ENCODE data around the gene REL.

REL gene

DNA sequence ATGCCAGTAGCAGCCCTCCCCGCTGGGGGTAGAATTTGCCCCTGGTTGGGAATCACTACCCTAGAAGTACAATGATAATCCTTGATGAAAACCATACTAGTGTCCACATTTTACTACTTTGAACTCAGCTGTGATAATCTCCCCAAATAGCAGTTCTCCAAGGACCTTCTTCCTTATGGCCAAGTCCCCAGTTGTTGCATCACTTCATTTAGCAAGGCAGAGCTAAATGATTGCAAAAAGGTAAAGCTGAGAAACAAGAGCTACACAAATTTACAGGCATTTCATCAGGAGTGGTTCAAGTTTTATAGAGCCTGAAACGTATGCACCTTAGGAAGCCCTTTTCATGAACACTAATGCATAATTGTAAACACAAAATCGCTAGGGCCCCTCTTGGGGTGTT is 44.9 kb upstream of the REL start:
- TF ChIP-seq, protein P1, sequence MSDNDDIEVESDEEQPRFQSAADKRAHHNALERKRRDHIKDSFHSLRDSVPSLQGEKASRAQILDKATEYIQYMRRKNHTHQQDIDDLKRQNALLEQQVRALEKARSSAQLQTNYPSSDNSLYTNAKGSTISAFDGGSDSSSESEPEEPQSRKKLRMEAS (IDR thresholded peaks at IDR 0.05) = no peak
- TF ChIP-seq TAF1 (IDR thresholded peaks at IDR 0.05; ENCODE audit: low read depth) = no peak
- TF ChIP-seq NFIC (IDR thresholded peaks at IDR 0.05) = no peak
- TF ChIP-seq EP300 (IDR thresholded peaks at IDR 0.05; ENCODE audit: borderline replicate concordance) = no peak
- TF ChIP-seq TCF12 (IDR thresholded peaks at IDR 0.05; ENCODE audit: low read depth) = no peak
- TF ChIP-seq RAD21 (IDR thresholded peaks at IDR 0.05; ENCODE audit: low read depth) = no peak

DNA sequence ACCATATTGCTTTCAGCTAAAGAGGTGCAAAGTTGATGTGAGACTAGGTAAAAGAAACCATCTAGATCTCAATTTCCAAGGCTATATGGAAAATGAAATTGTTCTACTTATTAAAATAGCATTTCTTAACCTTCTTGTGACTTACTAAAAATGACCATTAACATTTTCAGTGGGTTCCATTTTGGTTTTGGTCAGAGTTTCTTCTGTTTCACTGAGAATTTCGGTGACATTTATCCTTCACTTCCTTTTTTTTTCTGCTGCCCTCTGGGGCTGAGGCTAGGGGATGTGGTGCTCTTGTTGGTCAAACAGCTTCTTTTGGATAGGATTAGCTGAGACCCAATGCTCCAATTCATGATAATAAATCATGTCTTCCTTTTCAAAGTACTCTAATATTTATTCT is 44.3 kb upstream of the REL start:
- no peak for TF ChIP-seq FOXM1 (IDR thresholded peaks at IDR 0.05; ENCODE audit: borderline replicate concordance, low read depth)
- TF ChIP-seq EP300 (IDR thresholded peaks at IDR 0.05; ENCODE audit: borderline replicate concordance) = no peak
- TF ChIP-seq NFIC (IDR thresholded peaks at IDR 0.05) = no peak
- no peak for TF ChIP-seq TAF1 (IDR thresholded peaks at IDR 0.05; ENCODE audit: low read depth)
- no peak for TF ChIP-seq CEBPB (IDR thresholded peaks at IDR 0.05)
- TF ChIP-seq RAD21 (IDR thresholded peaks at IDR 0.05; ENCODE audit: low read depth) = no peak
- TF ChIP-seq, protein P2, sequence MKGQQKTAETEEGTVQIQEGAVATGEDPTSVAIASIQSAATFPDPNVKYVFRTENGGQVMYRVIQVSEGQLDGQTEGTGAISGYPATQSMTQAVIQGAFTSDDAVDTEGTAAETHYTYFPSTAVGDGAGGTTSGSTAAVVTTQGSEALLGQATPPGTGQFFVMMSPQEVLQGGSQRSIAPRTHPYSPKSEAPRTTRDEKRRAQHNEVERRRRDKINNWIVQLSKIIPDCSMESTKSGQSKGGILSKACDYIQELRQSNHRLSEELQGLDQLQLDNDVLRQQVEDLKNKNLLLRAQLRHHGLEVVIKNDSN (IDR thresholded peaks at IDR 0.05) = no peak
- no peak for TF ChIP-seq CREB1 (IDR thresholded peaks at IDR 0.05; ENCODE audit: low read depth)
- TF ChIP-seq TCF12 (IDR thresholded peaks at IDR 0.05; ENCODE audit: low read depth) = no peak
- TF ChIP-seq, protein P3, sequence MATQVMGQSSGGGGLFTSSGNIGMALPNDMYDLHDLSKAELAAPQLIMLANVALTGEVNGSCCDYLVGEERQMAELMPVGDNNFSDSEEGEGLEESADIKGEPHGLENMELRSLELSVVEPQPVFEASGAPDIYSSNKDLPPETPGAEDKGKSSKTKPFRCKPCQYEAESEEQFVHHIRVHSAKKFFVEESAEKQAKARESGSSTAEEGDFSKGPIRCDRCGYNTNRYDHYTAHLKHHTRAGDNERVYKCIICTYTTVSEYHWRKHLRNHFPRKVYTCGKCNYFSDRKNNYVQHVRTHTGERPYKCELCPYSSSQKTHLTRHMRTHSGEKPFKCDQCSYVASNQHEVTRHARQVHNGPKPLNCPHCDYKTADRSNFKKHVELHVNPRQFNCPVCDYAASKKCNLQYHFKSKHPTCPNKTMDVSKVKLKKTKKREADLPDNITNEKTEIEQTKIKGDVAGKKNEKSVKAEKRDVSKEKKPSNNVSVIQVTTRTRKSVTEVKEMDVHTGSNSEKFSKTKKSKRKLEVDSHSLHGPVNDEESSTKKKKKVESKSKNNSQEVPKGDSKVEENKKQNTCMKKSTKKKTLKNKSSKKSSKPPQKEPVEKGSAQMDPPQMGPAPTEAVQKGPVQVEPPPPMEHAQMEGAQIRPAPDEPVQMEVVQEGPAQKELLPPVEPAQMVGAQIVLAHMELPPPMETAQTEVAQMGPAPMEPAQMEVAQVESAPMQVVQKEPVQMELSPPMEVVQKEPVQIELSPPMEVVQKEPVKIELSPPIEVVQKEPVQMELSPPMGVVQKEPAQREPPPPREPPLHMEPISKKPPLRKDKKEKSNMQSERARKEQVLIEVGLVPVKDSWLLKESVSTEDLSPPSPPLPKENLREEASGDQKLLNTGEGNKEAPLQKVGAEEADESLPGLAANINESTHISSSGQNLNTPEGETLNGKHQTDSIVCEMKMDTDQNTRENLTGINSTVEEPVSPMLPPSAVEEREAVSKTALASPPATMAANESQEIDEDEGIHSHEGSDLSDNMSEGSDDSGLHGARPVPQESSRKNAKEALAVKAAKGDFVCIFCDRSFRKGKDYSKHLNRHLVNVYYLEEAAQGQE (IDR thresholded peaks at IDR 0.05; ENCODE audit: low read depth) = no peak
- TF ChIP-seq ZBTB7A (IDR thresholded peaks at IDR 0.05; ENCODE audit: low read depth) = no peak
- TF ChIP-seq, protein P1 (IDR thresholded peaks at IDR 0.05) = no peak
- TF ChIP-seq TEAD4 (IDR thresholded peaks at IDR 0.05) = no peak
- no peak for TF ChIP-seq YY1 (IDR thresholded peaks at IDR 0.05; ENCODE audit: low read depth)
- TF ChIP-seq EGR1 (IDR thresholded peaks at IDR 0.05) = no peak

DNA sequence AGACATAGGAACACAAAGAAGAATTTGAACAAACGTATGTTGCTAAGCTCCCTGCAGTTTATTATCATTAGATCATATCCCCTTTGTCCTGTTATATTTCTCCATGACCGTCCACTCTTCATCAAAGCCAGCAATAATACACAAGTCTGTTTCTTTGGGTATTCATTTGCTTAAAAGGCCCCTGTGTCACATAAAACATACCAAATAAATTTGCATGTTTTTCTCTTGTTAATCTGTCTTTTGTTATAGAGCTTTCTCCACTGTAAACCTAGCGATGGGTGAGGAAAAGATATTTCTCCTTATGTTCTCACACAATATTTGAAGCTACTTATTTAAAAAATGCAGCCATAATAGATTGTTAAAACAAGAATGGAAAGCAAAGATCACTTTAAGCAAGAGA is 42.9 kb upstream of the REL start:
- TF ChIP-seq, protein P1 (IDR thresholded peaks at IDR 0.05) = no peak
- TF ChIP-seq TCF12 (IDR thresholded peaks at IDR 0.05; ENCODE audit: low read depth) (no peak), YY1 (IDR thresholded peaks at IDR 0.05; ENCODE audit: low read depth) (no peak), EP300 (IDR thresholded peaks at IDR 0.05; ENCODE audit: borderline replicate concordance) (no peak), FOXM1 (IDR thresholded peaks at IDR 0.05; ENCODE audit: borderline replicate concordance, low read depth) (no peak)
- TF ChIP-seq, protein P2 (IDR thresholded peaks at IDR 0.05) = no peak

DNA sequence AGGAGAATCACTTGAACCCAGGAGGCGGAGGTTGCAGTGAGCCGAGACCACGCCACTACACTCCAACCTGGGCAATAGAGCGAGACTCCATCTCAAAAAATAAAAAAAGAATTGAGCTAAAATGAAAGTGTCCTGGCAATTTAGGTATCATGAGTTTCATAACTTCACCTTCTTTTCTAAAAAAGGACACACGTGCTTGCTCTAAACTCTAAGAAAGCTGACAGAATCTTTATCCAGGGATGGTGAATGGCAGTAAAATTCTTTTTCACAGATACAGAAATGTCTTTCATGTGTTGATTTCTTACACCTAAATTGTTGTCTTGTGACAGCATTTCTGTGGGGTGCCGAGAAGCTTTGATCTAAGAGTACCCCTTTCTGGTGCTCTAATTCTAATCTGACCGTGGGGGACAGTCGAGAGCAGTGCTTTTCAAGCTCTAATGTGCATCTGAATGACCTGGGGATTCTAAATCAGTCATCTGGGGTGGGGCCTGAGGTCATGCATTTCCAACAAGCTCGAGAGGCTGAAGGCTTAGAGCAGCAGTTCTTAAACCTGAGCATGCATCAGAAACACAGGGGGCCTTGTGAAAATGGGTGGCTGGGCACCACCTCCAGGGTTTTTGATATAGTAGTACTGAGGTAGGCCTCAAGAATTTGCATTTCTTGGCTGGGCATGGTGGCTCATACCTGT is 42.1 kb upstream of the REL start:
- no peak for TF ChIP-seq TAF1 (IDR thresholded peaks at IDR 0.05; ENCODE audit: low read depth)
- no peak for TF ChIP-seq RAD21 (IDR thresholded peaks at IDR 0.05; ENCODE audit: low read depth)
- TF ChIP-seq EGR1 (IDR thresholded peaks at IDR 0.05) = no peak
- no peak for TF ChIP-seq EP300 (IDR thresholded peaks at IDR 0.05; ENCODE audit: borderline replicate concordance)
- no peak for TF ChIP-seq ZBTB7A (IDR thresholded peaks at IDR 0.05; ENCODE audit: low read depth)
- TF ChIP-seq, protein P3 (IDR thresholded peaks at IDR 0.05; ENCODE audit: low read depth) = no peak
- TF ChIP-seq, protein P1 (IDR thresholded peaks at IDR 0.05) = no peak
- no peak for TF ChIP-seq YY1 (IDR thresholded peaks at IDR 0.05; ENCODE audit: low read depth)
- no peak for TF ChIP-seq NFIC (IDR thresholded peaks at IDR 0.05)
- TF ChIP-seq, protein P2 (IDR thresholded peaks at IDR 0.05) = no peak
- TF ChIP-seq TEAD4 (IDR thresholded peaks at IDR 0.05) = no peak
- TF ChIP-seq TCF12 (IDR thresholded peaks at IDR 0.05; ENCODE audit: low read depth) = no peak
- no peak for TF ChIP-seq CREB1 (IDR thresholded peaks at IDR 0.05; ENCODE audit: low read depth)
- no peak for TF ChIP-seq CEBPB (IDR thresholded peaks at IDR 0.05)

DNA sequence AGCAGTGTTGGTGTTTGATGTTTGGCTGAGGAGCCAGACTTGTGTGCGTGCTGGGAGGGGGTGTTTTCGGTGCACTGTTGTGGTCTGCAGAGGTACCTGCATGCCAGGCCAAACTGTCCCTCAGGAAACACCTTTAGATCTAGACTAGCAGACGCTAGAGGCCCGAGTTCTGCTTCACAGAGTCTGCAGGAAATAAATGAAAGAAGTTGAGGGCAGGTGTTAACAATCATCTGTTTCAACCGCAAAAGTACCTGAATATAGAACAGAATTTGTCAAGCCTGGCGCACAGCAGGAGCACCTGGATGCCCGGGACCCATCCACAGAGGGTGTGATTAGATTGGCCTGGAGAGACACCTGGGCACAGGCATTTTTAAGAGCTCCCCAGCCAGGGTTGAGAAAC is 40.5 kb upstream of the REL start:
- TF ChIP-seq, protein P1 (IDR thresholded peaks at IDR 0.05) = no peak
- no peak for TF ChIP-seq EP300 (IDR thresholded peaks at IDR 0.05; ENCODE audit: borderline replicate concordance)
- no peak for TF ChIP-seq NFIC (IDR thresholded peaks at IDR 0.05)
- TF ChIP-seq, protein P3 (IDR thresholded peaks at IDR 0.05; ENCODE audit: low read depth) = no peak
- TF ChIP-seq EGR1 (IDR thresholded peaks at IDR 0.05) = no peak
- TF ChIP-seq FOXM1 (IDR thresholded peaks at IDR 0.05; ENCODE audit: borderline replicate concordance, low read depth) = no peak
- no peak for TF ChIP-seq TCF12 (IDR thresholded peaks at IDR 0.05; ENCODE audit: low read depth)
- no peak for TF ChIP-seq ZBTB7A (IDR thresholded peaks at IDR 0.05; ENCODE audit: low read depth)
